HCT116 (cell line): ENCODE measurements around the gene IMPDH1. TPM values are rescaled to one million over a fixed set of nuclear protein-coding genes. Genes with fewer than 3 reads are reported as not detected.

Source experiments
- ATAC-seq: fragments of 200-7000 bp; cut with Tn5 transposase; 2 replicates; pipeline ENCODE4 v1.9.1; 2020; ENCODE audit warnings: mild to moderate bottlenecking, moderate library complexity
- BruUV-seq: library from RNA; stranded (reverse); fragments of 400-500 nt; replicated peaks from 2 replicates; lab custom pipeline; 2021; lab: Mats Ljungman, UMichigan
- CTCF ChIA-PET: fragments of 300-600 bp; sonication (Branson Sonifier 250); formaldehyde crosslinking; loops from one replicate; lab custom pipeline; 2021; ENCODE audit warnings: antibody characterized with exemption; lab: Charles Lee
- POLR2A ChIA-PET: fragments of 300-600, 350-600 bp; sonication (Branson Sonifier 250); formaldehyde crosslinking; loops from one replicate; lab custom pipeline; 2021; ENCODE audit warnings: antibody characterized with exemption; lab: Charles Lee
- RAD21 ChIA-PET, 2 experiments: fragments of 300-600 bp; sonication (Branson Sonifier 250); formaldehyde crosslinking; loops; one replicate each; lab custom pipeline; 2023; ENCODE audit warnings: low total read pairs in 2 of 2; ENCODE audit not compliant: uncharacterized antibody in 2 of 2, unreplicated experiment in 2 of 2, low non-redundant PET in 1 of 2; lab: Charles Lee
- DNase-seq: peaks from one replicate; pipeline ENCODE4 v3.0.0-alpha.2; 2010; ENCODE audit warnings: low read depth, low spot score
- H2AFZ ChIP-seq: fragments of 200-600 bp; shearing (Covaris generic), sonication (generic); 2 replicates; pipeline ENCODE4 v1.6.1; 2017; ENCODE audit warnings: low read depth, mixed run types, mixed read lengths, antibody characterized with exemption, low read length; ENCODE audit not compliant: poor library complexity, severe bottlenecking
- H3K27ac ChIP-seq: 2 replicates; pipeline ENCODE4 v1.5.1; 2012; ENCODE audit warnings: low read depth, low read length
- H3K27me3 ChIP-seq: fragments of 200-600 bp; sonication (generic); 2 replicates; pipeline ENCODE4 v1.6.1; 2016; ENCODE audit warnings: mixed run types, low read length, mixed read lengths; ENCODE audit not compliant: insufficient read depth
- H3K36me3 ChIP-seq, 2 experiments: fragments of 200-500 bp in 1 of 2; fragments of 200-600 bp in 1 of 2; sonication (Bioruptor generic) in 1 of 2; sonication (generic) in 1 of 2; 2 replicates each; pipeline versions ENCODE4 v1.5.1 to v1.6.1; 2014 to 2016; ENCODE audit warnings: low read length in 2 of 2, inconsistent platforms in 1 of 2, mixed read lengths in 1 of 2, mixed run types in 1 of 2; ENCODE audit not compliant: insufficient read depth in 2 of 2, control insufficient read depth in 1 of 2
- H3K4me1 ChIP-seq, 2 experiments: fragments of 200-600 bp in 1 of 2; sonication (generic) in 1 of 2; 2 replicates each; pipeline versions ENCODE4 v1.5.1 to v1.6.1; 2012 to 2017; ENCODE audit warnings: low read length in 2 of 2, inconsistent platforms in 1 of 2, mild to moderate bottlenecking in 1 of 2, mixed read lengths in 1 of 2, mixed run types in 1 of 2, moderate library complexity in 1 of 2; ENCODE audit not compliant: insufficient read depth in 2 of 2, control insufficient read depth in 1 of 2
- H3K4me2 ChIP-seq: fragments of 200-600 bp; sonication (generic); 2 replicates; pipeline ENCODE4 v1.6.1; 2017; ENCODE audit warnings: mixed run types, low read length, mixed read lengths
- H3K4me3 ChIP-seq, 2 experiments: fragments of 200-600 bp in 1 of 2; sonication (generic) in 1 of 2; replicated peaks in 1 of 2; 2 replicates each; pipeline ENCODE4 v1.5.1; 2011 to 2016; ENCODE audit warnings: low read length in 2 of 2, control low read depth in 1 of 2, low read depth in 1 of 2, mild to moderate bottlenecking in 1 of 2, mixed read lengths in 1 of 2, mixed run types in 1 of 2
- H3K79me2 ChIP-seq: fragments of 200-600 bp; sonication (generic); 2 replicates; pipeline ENCODE4 v1.6.1; 2017; ENCODE audit warnings: mild to moderate bottlenecking, mixed run types, low read length, moderate library complexity, mixed read lengths; ENCODE audit not compliant: insufficient read depth
- H3K9ac ChIP-seq: fragments of 200-600 bp; sonication (generic); 2 replicates; pipeline ENCODE4 v1.6.1; 2016; ENCODE audit warnings: low read length, mixed read lengths
- H3K9me2 ChIP-seq: fragments of 200-600 bp; sonication (generic), shearing (Covaris generic); 2 replicates; pipeline ENCODE4 v1.6.1; 2017; ENCODE audit warnings: mixed run types, mild to moderate bottlenecking, moderate library complexity; ENCODE audit not compliant: insufficient read depth
- H3K9me3 ChIP-seq, 2 experiments: fragments of 200-500 bp in 1 of 2; fragments of 200-600 bp in 1 of 2; sonication (Bioruptor generic) in 1 of 2; sonication (generic) in 1 of 2; 2 replicates each; pipeline ENCODE4 v1.6.1; 2014 to 2017; ENCODE audit warnings: low read length in 2 of 2, mixed read lengths in 2 of 2, inconsistent platforms in 1 of 2, low read depth in 1 of 2, mild to moderate bottlenecking in 1 of 2, mixed run types in 1 of 2, moderate library complexity in 1 of 2; ENCODE audit not compliant: control insufficient read depth in 1 of 2, insufficient read depth in 1 of 2
- H4K20me1 ChIP-seq: fragments of 200-600 bp; sonication (generic), shearing (Covaris generic); 2 replicates; pipeline ENCODE4 v1.6.1; 2017; ENCODE audit warnings: mixed run types, mild to moderate bottlenecking, moderate library complexity; ENCODE audit not compliant: insufficient read depth
- CBX3 ChIP-seq: IDR thresholded peaks from 2 replicates; pipeline ENCODE4 v1.6.1; 2012; ENCODE audit warnings: low read depth
- ELF1 ChIP-seq: IDR thresholded peaks from 2 replicates; pipeline ENCODE4 v1.6.1; 2012; ENCODE audit warnings: low read depth, borderline replicate concordance
- RAD21 ChIP-seq: IDR thresholded peaks from 2 replicates; pipeline ENCODE4 v1.6.1; 2012; ENCODE audit warnings: low read depth, mild to moderate bottlenecking
- SIN3A ChIP-seq: IDR thresholded peaks from 2 replicates; pipeline ENCODE4 v1.6.1; 2012; ENCODE audit warnings: low read depth
- SP1 ChIP-seq: IDR thresholded peaks from 2 replicates; pipeline ENCODE4 v1.6.1; 2012; ENCODE audit warnings: low read depth
- SRF ChIP-seq: IDR thresholded peaks from 2 replicates; pipeline ENCODE4 v1.6.1; 2012; ENCODE audit warnings: low read depth
- intact Hi-C: fragments of 100-400 bp; cut with micrococcal nuclease; formaldehyde crosslinking; loops from 2 replicates; pipeline ENCODE4 v1.10.0; 2022
- total RNA-seq: library from RNA; stranded (reverse); gene quantifications from one replicate; pipeline ENCODE4 v1.2.1, GENCODE V29; 2021; ENCODE audit not compliant: unreplicated experiment
- TF ChIP-seq, protein P1 (sequence below): IDR thresholded peaks from 2 replicates; pipeline ENCODE4 v1.6.1; 2012; ENCODE audit warnings: low read depth

Gene IMPDH1
- total RNA-seq, 1 experiment from 2014 or later, result 98.2 TPM

DNA sequence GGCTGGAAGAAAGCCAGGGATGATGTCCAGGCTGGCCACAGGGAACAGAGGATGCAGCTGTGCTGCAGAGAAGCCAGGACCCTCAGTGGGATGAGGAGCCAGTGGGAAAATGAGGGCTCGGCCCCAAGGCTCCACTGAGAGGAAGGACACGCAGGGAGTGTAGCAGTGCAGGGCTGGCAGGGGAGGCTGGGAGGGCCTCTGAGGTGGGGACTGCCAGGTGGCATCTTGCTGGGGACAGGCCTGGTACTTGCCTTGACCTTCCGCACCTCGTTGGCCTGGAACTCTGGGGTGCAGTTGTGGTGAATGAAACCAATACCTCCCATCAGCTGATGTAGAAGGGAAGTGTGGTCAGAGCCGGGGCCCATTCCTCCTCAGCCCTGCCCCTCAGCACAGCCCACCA is 9.2 kb downstream of the IMPDH1 start:
- Histone ChIP-seq H3K27ac (no peak overlapping the region), H3K27me3 (no peaks in the 10 kb centered on the region), H3K9me3 (no peaks in the 10 kb centered on the region), H3K79me2 (peaks cover 33% of the 10 kb centered on the region), H2AFZ (no peak overlapping the region), H3K9ac (no peak overlapping the region), H3K9me2 (no peaks in the 10 kb centered on the region), H3K4me2 (no peak overlapping the region), H4K20me1 (no peaks in the 10 kb centered on the region; the same call in 1 of the 2 replicates), H3K36me3 (peaks cover 38 to 59% of the 10 kb centered on the region in 2 experiments), H3K4me1 (peaks cover 11 to 15% of the 10 kb centered on the region in 2 experiments), H3K4me3 (no peak overlapping the region)
- ChIA-PET CTCF (interaction anchor here (0.9 to 4.4 kb wide), 3 partner anchors 10 to 26 kb away, joined by 3 to 24 read pairs (median 4); partner anchors contain the start of gene IMPDH1), POLR2A (no interaction called here), RAD21 (no interaction called here)
- no TSS peak for BruUV-seq
- intact Hi-C loops, result no loop called here
- DNase-seq (no peak), ATAC-seq (no peak)
- no peak for TF ChIP-seq CBX3
- no peak for TF ChIP-seq SRF
- no peak for TF ChIP-seq RAD21
- no peak for TF ChIP-seq SIN3A
- no peak for TF ChIP-seq ELF1
- no peak for TF ChIP-seq SP1
- TF ChIP-seq, protein P1, sequence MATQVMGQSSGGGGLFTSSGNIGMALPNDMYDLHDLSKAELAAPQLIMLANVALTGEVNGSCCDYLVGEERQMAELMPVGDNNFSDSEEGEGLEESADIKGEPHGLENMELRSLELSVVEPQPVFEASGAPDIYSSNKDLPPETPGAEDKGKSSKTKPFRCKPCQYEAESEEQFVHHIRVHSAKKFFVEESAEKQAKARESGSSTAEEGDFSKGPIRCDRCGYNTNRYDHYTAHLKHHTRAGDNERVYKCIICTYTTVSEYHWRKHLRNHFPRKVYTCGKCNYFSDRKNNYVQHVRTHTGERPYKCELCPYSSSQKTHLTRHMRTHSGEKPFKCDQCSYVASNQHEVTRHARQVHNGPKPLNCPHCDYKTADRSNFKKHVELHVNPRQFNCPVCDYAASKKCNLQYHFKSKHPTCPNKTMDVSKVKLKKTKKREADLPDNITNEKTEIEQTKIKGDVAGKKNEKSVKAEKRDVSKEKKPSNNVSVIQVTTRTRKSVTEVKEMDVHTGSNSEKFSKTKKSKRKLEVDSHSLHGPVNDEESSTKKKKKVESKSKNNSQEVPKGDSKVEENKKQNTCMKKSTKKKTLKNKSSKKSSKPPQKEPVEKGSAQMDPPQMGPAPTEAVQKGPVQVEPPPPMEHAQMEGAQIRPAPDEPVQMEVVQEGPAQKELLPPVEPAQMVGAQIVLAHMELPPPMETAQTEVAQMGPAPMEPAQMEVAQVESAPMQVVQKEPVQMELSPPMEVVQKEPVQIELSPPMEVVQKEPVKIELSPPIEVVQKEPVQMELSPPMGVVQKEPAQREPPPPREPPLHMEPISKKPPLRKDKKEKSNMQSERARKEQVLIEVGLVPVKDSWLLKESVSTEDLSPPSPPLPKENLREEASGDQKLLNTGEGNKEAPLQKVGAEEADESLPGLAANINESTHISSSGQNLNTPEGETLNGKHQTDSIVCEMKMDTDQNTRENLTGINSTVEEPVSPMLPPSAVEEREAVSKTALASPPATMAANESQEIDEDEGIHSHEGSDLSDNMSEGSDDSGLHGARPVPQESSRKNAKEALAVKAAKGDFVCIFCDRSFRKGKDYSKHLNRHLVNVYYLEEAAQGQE, result no peak
